NB4 (cell line): ENCODE data around the gene CMC2.

Experiments
- DNase-seq: peaks from one replicate; pipeline ENCODE4 v3.0.0; 2010; ENCODE audit warnings: low read depth
- H3K4me3 ChIP-seq: one replicate; pipeline ENCODE4 v1.5.1; 2011; ENCODE audit warnings: mild to moderate bottlenecking, low read depth, low read length, moderate library complexity
- MAX ChIP-seq: IDR thresholded peaks from 2 replicates; pipeline ENCODE4 v1.6.1; 2011; ENCODE audit warnings: low read depth, low read length
- MYC ChIP-seq: IDR thresholded peaks from 2 replicates; pipeline ENCODE4 v1.6.1; 2011; ENCODE audit warnings: low read depth, low read length
- POLR2A ChIP-seq: IDR thresholded peaks from 2 replicates; pipeline ENCODE4 v1.6.1; 2011; ENCODE audit warnings: mild to moderate bottlenecking; ENCODE audit not compliant: insufficient read length; ENCODE audit errors: extremely low read depth
- TF ChIP-seq, protein P1 (sequence below): IDR thresholded peaks from one replicate; pipeline ENCODE4 v1.5.1; 2012; ENCODE audit warnings: low read depth, low read length

CMC2 gene

GRCh38 chr16:81000873-81001272, 5.8 kb downstream of the CMC2 start:
- no peak overlapping the region for H3K4me3 ChIP-seq
- TF ChIP-seq MYC, result no peak
- TF ChIP-seq, protein P1, sequence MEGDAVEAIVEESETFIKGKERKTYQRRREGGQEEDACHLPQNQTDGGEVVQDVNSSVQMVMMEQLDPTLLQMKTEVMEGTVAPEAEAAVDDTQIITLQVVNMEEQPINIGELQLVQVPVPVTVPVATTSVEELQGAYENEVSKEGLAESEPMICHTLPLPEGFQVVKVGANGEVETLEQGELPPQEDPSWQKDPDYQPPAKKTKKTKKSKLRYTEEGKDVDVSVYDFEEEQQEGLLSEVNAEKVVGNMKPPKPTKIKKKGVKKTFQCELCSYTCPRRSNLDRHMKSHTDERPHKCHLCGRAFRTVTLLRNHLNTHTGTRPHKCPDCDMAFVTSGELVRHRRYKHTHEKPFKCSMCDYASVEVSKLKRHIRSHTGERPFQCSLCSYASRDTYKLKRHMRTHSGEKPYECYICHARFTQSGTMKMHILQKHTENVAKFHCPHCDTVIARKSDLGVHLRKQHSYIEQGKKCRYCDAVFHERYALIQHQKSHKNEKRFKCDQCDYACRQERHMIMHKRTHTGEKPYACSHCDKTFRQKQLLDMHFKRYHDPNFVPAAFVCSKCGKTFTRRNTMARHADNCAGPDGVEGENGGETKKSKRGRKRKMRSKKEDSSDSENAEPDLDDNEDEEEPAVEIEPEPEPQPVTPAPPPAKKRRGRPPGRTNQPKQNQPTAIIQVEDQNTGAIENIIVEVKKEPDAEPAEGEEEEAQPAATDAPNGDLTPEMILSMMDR, result no peak
- no peak for TF ChIP-seq POLR2A
- no peak for TF ChIP-seq MAX
- DNase-seq, result no peak

GRCh38 chr16:80997964-80998620, 8.6 kb downstream of the CMC2 start:
- H3K4me3 ChIP-seq, result no peak overlapping the region
- DNase-seq, result no peak
- TF ChIP-seq POLR2A (no peak), MYC (no peak), MAX (no peak)
- TF ChIP-seq, protein P1, result no peak

DNA sequence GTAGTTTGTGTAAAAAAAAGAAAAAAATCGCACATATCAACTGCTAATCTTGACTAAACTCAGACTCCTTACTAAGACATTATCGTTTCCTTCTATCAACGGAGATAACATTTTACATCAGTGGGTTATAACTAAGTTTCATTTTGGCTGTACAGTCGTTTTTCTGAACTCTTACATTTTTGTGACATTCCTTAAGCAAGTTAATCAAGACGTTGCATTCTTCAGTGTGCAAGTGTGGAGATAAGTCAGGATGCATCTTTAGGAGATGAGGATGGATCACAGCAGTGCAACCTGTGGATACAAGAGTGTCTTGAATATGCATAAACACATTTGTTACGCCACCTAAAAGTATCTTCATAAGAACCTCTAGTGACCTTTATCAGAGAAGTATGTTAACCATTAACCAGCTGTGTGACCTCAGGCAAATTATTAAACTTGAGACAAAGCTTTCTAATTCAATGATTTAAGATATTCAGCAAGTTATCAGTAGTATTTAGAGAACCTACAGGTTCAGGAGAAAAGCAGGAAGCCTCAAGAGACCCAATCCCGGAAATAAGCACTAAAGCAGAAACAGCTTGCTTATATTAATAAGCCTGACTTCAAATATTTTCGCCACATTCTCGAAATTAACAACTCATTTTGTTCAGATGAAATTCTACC, 9.4 kb downstream of the CMC2 start:
- DNase-seq, result no peak
- TF ChIP-seq POLR2A (no peak), MYC (no peak), MAX (no peak)
- TF ChIP-seq, protein P1, result no peak
- H3K4me3 ChIP-seq, result no peak overlapping the region

- no peak for DNase-seq
- TF ChIP-seq, protein P1, result no peak
- TF ChIP-seq MYC, result no peak
- no peak for TF ChIP-seq MAX
- TF ChIP-seq POLR2A, result no peak
- no peak overlapping the region for H3K4me3 ChIP-seq
Measured at GRCh38 chr16:80996688-80997138, 10.0 kb downstream of the CMC2 start.

DNA sequence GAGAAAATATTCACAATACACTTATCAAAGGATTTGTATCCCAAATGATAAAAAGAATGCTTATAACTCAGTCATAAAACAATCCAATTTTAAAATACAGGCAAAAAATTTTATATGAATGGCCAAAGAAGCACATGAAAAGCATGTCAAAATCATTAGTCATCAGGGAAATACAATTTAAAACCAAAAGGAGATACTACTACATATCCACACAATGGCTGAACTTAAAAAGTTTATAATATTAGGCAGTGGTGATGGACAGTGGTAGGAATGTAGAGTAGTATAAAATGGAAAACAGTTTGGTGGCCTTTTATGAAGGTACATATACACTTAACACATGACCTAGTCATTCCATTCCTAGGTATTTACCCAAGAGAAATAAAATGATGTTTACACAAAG, 12.2 kb downstream of the CMC2 start:
- TF ChIP-seq, protein P1, result no peak
- no peak for TF ChIP-seq MAX
- no peak for TF ChIP-seq MYC
- TF ChIP-seq POLR2A, result no peak
- DNase-seq, result no peak
- H3K4me3 ChIP-seq, result no peak overlapping the region
